GM18502 (cell line): Measurements from ENCODE around the gene PTPRQ.

Experiments
- ATAC-seq: cut with Tn5 transposase; IDR thresholded peaks from one replicate; pipeline ENCODE4 v1.9.1; 2021; ENCODE audit warnings: mild to moderate bottlenecking; ENCODE audit not compliant: unreplicated experiment, poor library complexity

The PTPRQ gene

DNA sequence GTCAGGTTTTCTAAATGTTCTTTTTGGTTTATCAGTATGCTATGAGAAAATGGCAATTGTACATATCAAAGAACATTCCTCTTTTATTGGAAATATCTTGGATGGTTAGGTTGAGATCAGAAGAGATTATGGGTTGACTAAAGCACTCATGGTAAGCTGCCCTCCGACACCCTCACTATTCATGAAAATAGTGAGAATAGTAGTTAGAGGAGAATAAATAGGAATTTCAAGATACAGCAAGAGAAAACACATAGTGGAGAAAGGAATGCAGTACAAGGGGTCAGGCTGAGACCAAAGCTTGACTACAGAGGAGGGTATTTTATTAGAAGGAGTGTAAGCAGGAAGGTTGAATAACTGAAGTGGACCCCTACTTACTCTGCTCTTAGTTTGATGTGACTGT, 112.5 kb downstream of the PTPRQ start:
- no peak for ATAC-seq

DNA sequence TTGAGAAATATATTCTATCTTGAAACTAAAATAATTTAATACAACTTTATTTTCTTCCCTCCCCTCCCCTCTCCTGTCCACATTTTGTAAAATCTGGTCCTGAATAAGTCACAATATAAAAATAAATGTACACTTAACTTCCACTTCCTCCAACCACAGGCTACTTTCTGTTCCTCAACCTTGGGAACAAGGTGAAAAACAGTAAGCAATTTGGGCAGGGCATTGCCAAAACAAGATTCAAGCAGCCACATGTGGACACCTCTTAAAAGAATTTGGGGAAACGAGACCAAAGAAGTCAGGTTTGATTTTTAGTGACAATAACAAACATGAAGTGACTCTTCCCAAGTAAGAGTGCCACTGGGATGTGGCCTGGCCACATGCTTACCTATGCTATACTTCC, 115.7 kb downstream of the PTPRQ start:
- no peak for ATAC-seq

DNA sequence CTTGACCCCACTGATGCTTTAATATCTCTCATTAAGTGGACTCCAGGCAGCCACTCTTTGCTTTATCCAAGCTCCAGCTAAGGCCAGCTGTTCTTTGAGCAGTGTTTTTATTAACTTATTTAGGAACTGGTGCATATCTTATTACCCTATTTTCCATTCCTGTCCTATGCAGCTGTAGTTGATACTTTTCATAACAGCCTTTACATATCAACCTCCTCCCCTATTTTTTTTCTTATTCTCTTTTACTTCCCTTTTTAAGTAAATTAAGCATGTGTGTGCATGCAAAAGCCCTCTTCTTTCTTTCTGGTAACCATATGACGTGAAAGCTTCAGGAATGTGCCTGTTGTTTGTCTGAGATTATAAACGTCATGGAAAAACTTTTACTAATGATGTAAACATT, 121.2 kb downstream of the PTPRQ start:
- no peak for ATAC-seq

DNA sequence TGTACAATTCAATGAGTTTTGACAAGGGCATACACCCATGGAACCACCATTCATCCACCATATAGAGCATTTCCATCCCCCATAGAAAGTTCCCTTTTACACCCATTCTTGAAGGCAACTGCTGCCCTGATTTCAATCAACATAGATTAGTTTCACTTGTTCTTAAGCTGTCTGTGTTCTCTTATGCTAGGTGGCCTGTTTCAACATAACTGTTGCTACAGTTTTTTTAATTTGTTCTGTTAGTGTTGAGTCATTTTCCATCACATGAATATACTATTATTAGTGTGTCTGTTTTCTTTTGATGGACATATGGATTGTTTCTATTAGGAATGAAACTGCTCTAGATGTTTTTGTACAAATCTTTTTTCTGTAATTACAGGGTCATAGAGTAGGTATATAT, 123.4 kb downstream of the PTPRQ start:
- ATAC-seq: no peak

DNA sequence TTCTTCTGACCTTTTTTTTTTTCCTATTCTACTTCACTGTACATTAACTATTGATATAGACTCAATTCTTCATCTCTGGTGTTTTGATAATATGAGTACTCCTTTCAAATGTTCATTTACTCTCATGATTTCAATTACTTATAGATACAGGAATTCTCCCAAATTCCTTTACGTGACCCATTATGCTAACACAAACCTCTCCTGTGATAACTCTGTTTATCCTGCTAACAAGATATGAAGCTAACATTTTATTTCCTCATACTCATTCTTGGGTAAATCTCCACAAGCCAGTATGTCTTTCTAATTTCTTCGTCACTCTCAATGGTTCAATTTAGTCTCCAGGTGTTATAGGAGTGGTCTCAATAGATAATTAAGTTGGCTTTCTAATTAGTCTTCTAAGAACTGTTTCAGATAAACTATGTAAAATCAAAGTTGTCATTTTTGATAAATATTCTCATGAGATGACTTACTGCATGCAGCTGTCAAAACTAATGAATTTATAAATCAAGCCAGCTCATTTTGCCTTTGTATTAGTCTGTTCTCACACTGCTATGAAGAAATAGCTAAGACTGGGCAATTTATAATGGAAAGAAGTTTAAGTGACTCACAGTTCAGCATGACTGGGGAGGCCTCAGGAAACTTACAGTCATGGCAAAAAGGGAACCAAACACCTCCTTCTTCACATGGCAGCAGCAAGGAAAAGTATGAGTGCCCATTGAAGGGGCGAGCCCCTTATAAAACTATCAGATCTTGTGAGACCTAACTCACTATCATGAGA, 132.8 kb downstream of the PTPRQ start:
- no peak for ATAC-seq

DNA sequence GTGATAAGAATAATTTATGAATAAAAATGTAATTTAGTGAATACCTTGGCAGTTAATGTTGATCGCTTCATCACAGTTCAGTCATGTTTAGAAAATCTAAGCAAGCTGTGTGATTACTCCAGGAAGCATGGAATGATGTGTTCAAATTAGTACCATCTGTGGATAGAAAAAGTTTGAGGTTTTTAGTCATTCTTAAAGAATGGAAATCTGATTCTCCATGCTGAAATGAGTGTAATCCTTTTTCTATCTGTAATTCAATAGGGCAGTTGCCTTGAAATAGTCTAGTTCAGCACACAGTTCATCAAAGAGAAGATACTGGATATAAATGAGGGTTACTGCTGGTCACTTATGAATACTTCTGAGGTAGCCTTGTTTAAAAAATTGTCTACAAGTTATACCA, 136.2 kb downstream of the PTPRQ start:
- ATAC-seq: no peak

DNA sequence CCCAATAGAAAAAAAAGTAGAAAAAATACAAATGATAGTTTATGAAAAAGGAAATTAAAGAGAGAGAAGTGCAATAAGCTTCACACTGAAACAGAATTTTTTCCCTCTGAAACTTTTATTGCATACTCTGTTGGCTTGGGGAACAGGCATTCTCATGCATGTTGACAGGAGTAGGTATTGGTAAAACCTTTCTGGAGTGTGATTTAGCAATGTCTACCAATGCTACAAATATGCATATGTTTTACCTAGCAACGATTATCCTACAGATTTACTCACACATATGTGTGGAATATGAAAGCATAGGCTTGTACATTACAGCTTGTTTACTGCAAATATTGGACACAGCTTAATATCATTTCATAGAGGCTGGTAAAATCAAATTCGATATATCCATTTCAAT, 137.7 kb downstream of the PTPRQ start:
- no peak for ATAC-seq

DNA sequence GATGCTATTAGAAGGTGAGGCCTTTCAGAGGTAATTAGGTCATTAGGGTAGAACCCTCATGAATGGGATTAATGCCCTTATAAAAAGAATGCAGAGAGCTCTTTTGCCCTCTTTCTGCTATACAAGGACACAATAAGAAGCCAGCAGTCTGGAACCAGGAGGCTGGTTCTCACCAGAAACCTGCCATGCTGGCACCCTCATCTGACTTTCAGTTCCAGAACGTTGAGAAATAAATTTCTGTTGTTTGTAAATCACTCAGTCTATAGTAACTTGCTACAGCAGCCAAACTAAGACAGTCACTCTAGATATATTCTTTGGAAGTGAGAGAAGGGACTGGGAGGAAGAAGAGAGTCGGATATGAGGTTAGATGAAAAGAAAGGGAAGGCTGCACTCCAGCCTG, 138.4 kb downstream of the PTPRQ start:
- ATAC-seq: no peak

DNA sequence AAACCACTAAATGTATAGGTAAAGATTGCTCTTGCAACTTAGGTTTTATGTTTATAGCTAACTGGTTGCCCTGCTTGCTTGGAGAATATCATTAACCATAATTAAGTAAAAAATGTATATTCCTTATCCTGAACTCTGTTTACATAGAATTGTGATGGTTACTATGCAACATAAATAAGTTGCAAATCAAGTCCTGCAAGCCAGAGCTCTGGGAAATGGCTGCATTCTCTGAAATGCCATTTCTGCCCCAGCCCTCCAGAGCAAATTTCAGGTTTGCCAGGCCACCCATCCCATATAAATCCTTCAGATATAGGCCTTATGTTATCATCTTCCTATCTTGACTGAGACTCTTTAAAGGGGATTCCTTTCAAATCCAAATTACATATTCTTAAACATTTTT, 145.0 kb downstream of the PTPRQ start:
- no peak for ATAC-seq

DNA sequence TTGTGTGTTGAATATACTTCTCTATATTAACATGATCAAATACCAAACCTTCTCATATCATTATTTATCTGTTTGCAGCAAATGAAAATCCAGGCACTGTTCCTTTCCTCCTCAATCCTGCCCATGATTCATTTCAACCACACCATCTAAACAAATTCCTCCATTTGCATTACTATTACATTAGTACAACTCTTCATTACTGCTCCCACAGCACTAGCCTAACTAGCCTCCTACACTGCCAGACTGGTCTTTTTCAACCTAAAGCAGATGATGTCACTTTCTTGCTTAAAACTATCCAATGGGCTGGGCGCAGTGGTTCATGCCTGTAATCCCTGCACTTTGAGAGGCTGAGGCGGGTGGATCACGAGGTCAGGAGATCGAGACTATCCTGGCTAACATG, 146.1 kb downstream of the PTPRQ start:
- ATAC-seq: no peak

DNA sequence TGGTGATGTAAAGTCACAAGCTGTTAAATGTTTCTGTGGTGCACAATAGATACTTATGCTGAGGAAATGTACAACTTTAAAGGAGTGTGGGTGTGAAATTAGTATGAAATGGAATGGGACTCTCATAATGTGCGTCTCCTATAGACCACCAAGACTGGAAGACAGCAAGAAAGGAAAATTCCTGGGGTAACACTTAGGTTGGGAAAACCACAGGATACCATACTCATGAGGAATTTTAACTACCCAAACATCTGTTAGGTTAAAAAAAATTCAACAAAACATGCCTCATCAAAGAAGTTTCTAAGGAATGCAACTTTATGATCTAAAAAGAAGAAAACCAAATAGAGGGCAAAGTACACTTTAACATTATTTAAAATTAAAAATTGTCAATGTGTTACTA, 149.7 kb downstream of the PTPRQ start:
- ATAC-seq: no peak

DNA sequence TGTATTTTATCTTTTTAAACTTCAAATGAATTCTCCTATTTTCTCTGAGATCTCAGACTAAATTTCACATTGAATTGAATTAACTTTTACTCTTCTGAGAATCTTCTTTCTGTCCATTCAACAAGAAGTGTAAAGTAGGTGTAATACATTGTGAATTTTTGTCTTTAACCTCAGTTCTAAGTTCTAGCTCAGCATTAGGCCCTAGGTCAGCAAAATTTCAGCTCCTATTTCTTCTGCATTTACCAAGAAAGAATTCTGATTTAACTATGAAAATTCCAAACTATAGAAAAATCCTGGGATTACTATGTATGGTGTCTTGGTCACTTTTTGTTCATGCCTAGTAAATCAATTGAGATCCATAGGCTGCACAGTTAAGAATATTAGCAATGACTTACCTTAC, 152.5 kb downstream of the PTPRQ start:
- no peak for ATAC-seq

DNA sequence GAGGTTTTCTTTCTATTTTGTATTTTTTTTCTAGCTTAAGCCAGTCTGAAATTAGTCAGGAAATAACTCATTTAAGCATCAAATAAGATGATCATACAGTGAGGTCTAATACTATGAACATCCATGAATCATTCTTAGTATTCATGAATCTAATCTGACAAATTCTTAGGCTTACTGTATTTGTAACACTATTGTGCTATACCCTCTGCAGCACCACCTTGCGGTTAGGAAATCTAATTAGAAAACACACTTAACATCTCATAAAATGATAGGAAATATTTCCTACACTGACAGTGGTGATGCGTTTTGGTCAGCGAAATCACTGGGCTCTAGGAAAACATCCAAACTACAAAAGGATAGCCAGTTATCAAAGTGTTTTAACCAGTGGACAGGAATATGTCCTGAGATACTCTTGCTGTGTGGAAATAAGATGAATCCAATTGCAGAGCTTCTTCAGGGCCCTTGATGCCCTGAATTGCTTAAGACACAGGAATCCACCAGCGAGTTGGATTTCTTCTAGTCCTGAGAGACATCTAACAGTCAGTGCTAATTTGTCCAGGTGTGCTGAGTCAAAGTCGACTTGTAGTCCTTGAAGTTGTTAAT, 154.1 kb downstream of the PTPRQ start:
- ATAC-seq: no peak

DNA sequence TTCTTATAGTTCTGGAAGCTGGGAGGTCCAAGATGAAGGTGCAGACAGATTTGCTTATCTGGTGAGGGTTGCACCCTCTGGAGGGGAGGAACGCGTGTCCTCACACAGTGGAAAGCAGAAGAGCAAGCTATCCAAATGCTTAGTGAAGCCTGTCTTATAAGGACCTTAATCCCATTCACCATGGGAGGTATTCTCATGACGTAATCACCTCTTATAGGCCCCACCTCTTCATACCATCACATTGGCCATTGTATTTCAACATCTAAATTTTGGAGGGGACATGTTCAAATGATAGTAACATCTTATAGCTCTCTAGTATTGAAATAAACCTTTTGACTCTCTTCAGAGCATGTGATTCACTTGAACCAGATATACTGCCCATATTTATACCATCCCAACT, 158.4 kb downstream of the PTPRQ start:
- ATAC-seq: no peak

DNA sequence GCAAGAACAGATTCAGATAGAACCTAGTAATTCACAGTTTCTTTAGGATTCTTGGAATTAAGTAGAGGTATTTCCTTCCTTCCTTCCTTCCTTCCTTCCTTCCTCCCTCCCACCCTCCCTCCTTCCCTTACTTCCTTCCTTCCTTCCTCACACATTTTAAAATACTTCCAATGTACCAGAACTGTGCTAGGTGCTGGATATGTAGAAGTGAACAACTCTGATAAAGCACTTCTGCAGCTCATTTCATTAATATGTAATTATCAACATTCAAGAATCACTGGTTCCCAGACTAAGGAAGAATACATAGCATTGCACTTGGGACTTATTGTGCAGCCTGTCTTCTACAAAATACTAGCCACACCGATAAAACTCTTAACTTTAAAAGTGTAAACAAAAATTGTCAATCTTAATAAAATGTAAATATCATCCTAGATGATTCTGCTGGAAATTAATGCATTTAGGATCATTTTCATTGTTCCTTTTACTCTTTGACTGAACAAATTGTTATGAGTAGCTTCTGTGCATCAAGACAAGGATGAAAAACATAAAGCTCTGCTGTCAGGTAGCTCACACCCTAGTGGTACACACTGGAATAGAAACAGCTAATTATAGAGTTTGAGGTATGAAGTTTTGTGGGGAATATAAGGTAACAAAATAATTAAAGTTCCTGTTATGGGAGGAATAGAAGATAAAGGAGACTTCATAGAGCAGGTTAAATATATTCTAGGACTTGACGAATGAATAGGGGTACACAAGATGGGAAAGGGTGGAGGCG, 163.5 kb downstream of the PTPRQ start:
- no peak for ATAC-seq

DNA sequence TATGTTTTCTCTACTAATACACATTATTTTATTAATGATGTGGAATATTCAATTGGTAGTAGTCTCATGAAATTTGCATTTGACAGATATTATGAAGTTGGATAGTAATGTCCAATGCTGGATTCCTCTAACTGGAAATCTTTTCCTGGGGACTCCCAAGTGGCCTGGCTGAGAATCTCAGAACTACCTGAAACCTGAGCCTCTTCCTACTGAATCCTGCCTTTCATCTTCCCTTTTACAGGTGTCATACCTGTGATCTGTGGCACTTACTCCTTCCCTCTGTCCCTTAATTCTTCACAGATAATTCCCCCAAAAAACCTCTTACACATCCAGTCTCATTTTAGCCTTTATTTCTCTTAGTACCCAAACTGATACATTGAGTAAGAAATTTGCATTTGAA, 173.7 kb downstream of the PTPRQ start:
- no peak for ATAC-seq

DNA sequence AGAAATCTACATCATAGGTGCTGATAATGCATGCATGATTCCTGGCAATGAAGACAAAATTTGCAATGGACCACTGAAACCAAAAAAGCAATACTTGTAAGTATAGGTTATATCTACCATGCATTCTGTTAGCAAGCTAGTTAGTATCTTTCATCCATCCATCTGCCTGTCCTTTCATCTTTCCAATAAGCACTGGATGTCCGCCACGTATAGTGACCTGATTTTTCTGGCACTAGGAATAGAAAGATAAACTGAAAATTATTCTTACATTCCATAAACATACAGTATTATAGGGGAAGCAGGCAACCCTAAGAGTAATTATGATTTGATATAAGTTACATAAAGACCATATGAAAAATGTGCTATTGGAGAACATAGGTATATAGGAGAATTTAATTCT, 176.2 kb downstream of the PTPRQ start:
- no peak for ATAC-seq

DNA sequence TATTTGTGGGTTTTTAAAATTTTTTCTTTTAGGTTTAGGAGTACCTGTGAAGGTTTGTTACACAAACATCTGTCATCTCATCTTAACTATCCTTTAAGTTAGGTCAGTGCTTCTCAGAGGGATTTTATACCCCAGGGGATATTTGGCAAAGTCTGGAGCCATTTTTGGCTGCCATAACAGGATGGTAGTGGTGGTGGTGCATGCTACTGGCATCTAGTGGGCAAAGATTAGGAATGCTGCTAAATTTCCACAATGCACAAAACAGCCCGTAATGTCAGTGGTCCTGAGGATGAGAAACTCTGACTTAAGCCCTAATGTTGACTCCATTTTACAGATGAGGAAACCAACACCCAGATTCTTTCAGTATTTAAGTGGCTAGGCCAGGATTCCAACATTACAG, 178.2 kb downstream of the PTPRQ start:
- no peak for ATAC-seq

DNA sequence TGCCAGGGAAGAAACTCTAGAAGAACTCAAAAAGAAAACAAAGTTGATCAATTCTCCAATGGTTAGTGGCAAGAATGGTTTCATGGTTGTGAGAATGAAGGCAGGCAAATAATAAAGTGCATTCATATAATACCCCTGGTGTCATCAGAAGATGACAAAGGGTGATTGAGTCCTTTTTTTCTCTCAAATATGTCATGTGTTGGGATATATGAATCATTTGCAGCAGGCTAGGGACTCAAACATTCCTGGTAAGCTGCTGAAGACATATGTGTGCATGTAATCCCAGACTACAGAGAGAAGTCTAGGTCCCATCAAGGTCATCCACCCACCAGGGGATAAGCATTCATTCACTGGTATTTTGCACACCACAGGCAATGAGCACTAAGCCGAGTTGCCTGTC, 181.0 kb downstream of the PTPRQ start:
- ATAC-seq: no peak

DNA sequence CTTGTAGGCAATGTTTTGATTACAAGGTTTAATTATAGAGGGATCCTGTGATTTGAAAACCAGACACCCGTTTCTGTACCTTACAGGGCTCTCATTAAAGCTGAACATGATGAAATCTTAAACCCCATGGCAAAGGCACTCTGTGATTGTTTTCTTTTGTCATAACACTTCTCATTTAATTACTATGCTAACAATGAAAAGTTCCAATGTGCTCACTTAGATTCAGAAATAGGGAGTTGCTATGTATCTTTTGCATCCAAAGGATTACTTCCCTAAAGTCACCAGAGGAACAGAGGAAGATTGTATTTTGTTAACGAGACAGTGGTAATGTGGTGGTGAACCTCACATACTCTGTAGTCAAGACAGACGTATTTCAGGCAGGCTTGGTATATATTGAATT, 181.9 kb downstream of the PTPRQ start:
- ATAC-seq: no peak

DNA sequence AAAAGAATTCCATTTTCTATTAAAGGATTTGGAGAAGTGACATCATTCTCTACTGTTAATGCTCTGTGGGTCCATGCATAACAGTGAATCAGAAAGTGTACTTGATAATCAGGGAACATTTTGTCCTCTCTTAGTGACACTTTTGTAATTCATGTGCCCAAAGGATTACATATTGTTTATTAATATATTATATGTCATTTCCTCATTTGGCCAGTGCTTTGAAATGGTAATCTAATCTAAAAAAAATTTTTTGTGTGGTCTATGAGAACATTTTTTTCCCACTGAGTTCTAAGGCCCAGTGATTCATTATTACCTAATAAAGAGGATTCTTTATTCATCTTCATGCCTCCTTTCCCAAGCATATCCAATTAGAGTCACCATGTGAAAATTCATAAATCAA, 183.7 kb downstream of the PTPRQ start:
- no peak for ATAC-seq

DNA sequence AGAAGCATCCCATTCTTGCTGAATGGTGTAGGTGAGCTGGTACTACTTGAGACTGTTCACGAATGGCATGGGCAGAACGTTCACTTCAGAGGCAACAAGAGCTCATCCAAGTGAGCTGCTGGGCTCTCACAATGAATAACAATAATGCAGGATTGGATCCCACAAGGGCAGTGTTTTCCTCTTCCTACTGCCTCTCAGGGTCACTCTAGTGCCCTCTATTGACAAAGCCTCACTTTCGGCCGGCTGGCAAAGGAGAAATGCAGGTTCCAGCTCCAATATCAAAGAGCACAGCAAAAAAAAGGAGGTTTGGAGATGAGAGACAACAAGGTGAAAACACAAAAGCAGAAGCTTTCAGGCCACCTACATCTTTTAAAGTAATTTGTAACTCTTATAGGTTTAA, 188.8 kb downstream of the PTPRQ start:
- ATAC-seq: no peak
